Activated naive CD4-positive, alpha-beta T cell (primary cell): ENCODE data around the gene SLC9A1.
"Not testable (repeated sequence)": the region's sequence is repeated elsewhere in the genome, so short reads cannot be mapped to it uniquely, and the experiment has no call there.

Source experiments
- DNase-seq, 4 experiments: peaks; one replicate each; lab custom pipeline; 2025; lab: John Stamatoyannopoulos, UW

SLC9A1 gene

DNA sequence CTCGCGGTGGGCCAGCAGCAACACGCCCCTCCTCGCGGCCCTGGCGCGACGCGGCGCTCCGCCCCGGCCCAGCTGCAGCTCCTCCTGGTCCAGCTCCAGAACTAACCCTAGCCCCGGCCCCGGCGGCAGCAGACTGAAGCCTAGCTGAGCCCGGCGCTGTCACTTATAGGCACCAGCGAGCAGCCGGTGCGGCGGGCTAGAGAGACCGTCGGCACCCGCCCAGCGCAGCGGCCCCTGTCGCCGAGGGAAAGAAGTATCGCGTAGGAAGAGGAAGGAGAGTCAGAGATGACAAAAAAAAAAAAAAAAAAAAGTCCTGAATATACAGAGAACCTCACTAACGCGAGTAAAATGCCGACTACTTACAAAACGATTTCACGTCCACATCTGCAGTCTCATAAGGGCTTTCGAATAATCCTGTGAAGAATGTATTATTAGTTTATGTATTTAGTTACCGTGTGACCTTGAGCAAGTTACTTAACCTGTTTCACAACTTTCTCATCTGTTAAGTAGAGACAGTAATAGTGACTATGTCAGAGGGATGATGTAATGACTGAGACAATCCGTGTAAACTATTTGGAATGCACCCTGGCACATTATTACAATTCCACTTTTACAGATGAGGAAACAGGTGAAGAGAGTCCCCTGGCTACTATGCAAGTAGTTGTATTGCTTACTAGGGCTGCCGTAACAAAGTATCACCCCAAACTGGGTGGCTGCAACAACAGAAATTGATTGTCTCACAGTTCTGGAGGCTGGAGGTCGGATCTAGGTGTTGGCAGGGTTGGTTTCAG lies at the start of gene SLC9A1:
Gene SLC9A1, minus strand, starts transcription at position 135 of the 791 bp plus-strand sequence. CDS start 791 bp downstream, outside the sequence.
- peak; percentile 89 to 93 (median 91) for DNase-seq

- DNase-seq, result no peak
These were observed 49.0 kb upstream of the SLC9A1 start for GRCh38 chr1:27203946-27204345.

DNA sequence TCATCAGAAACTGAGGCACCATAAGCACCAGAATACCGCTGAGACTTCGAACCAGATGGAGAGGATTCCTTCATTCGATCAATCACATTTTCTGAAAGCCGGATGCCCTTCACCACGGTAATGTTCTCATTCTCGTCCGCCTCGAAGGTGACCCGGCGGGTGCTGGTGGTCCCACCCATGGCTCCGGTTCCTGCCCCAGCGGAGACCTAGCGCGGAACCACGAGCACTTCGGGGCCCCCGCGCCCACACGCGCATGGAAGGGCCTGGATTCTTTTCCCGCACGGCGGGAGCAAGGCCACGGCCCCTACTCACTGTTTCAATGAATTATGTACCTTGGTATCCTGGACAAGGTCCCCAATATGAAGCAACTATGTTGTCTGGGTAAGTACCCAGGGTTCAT lies 46.4 kb upstream of the SLC9A1 start:
- no peak for DNase-seq

GRCh38 chr1:27193194-27193593 lies 38.3 kb upstream of the SLC9A1 start:
- DNase-seq, result no peak

- no peak for DNase-seq
These were observed 37.2 kb upstream of the SLC9A1 start for GRCh38 chr1:27192039-27192529.

DNA sequence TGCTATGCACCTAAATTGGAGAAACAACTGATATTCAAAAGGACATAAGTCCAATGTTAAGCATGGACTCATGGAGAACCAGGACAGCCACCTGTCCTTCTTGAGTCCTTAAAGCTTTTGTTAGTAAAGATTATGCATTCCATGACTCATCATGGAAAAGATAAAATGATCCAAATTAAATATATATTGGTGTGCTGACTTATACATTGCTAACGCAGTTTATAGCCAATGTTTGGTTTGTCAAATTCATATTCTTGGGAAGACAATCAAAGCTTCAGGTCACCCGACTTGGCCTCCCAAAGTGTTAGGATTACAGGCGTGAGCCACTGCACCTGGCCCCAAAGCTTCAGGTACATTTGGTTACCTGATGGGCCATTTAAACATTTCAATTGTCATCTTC lies 29.7 kb upstream of the SLC9A1 start:
- DNase-seq, result not testable (repeated sequence)

- DNase-seq, result no peak
These were observed 25.1 kb upstream of the SLC9A1 start for GRCh38 chr1:27179979-27180378.

DNA sequence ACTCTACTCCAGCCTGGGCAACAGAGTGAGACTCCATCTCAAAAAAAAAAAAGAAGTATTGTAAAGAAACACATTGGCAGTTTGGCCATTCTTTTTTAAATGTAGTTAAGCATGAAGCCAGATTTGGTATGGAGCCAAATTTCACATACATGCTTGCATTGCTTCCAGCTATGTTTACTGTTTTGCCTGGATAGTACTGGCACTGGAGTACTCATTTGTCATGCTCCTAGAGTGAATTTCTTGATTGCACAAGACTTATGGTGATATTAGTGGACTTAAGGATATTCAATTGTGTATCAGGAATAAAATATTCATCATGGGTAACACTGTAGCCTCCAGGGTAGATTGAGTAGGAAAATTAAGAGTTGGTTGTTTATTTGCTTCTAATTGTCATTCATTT lies 24.5 kb upstream of the SLC9A1 start:
- DNase-seq, result no peak

GRCh38 chr1:27176954-27177353 lies 22.0 kb upstream of the SLC9A1 start:
- DNase-seq, result no peak

DNA sequence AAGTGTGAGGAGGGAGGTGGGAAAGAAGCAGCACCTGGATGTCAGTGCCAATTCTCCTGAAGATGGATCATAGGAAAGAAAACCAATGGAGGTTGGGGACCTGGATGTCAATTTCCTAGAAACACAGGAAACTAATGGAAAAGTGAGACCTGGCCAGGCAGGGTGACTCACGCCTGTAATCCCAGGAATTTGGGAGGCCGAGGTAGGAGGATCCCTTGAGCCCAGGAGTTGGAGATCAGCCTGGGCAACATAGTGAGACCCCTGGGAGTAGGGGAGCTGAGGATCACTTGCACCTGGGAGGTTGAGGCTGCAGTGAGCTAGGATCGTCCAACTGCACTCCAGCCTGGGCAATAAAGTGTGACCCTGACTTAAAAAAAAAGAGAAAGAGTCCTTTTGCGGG lies 21.4 kb upstream of the SLC9A1 start:
- DNase-seq, result no peak

DNA sequence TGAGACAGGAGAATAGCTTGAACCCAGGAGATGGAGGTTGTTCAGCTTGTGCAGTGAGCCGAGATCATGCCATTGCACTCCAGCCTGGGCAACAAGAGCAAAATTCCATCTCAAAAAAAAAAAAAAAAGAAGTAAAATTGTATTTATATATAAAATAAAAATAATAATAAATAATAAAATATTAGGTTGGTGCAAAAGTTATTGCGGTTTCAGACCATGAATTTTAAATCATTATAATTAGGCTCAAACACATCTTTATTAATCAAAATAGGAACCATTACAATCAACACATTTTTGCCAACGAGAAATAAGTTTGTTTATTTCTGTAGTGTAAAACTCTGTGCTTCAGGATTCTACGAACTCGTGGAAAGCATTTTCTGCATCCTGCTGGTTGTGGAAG lies 18.1 kb upstream of the SLC9A1 start:
- DNase-seq, result not testable (repeated sequence)

GRCh38 chr1:27166929-27167328 lies 12.0 kb upstream of the SLC9A1 start:
- DNase-seq, result no peak

- no peak for DNase-seq
These were observed 11.5 kb upstream of the SLC9A1 start for GRCh38 chr1:27166351-27166802.

GRCh38 chr1:27163093-27163492 lies 8.2 kb upstream of the SLC9A1 start:
- no peak for DNase-seq

GRCh38 chr1:27162090-27162489 lies 7.2 kb upstream of the SLC9A1 start:
- no peak for DNase-seq

GRCh38 chr1:27161594-27161993 lies 6.7 kb upstream of the SLC9A1 start:
- no peak for DNase-seq

DNA sequence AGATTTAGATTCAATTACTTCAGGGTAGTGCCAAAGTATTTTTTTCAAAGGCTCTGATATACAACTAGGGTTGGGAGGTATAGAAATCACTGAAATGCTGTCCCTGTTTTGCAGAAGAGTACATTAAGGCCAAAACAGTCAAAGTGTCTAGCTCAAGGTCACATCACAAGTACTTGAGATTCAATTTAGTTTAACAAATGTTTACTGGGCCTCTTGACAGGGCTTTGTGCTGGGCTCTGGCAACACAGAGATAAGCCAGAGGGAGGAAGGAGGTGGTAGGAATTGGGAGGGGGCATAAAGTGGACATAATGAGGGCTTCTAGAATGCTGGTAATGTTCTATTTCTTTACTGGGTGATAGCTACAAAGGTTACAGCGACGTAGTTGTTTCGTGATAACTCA lies 2.3 kb upstream of the SLC9A1 start:
- DNase-seq, result no peak

DNA sequence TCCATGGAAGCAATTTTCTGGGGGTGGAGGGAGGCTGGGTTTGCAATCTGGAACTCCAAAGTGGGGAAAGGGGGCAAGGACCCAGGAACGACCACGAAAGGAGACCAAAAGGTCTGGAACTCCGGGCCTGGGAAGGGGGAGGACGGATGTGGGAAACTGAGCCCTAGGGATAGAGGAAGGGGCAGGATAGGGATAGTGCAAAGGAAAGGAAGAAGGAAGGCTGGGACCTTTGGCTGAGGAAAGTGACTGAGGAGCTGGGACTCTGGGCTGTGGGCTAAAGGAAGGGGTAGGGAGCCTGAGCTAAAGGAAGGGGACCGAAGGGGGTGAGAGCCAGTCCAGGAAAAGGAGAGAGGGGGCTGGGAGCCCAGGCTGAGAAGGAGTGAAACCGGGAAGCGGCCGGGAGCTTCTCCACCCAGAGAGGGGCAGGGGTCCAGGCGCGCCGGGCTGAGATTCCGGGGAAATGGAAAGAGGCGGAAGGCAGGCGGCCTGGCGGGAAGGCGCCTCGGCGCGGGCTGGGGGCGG lies 395 bp downstream of the SLC9A1 start:
- DNase-seq, result no peak

GRCh38 chr1:27153927-27154358 lies 982 bp downstream of the SLC9A1 start:
- no peak for DNase-seq

DNA sequence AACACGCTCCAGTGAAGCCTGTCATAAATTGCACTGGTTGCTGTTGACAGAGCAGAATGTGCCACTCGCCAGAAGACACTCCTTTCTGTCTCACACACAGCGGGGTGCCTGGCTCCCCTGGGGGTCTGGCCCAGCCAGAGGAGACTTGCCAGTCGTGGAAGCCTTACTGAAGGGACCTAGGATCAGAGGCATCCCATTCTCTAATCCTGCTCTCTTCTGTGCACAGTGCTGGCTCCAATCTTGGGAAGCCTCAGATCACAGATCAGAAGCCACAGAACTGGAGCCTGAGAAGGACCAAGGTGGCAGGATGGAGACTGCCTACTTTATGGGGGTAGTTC lies 1.4 kb downstream of the SLC9A1 start:
- DNase-seq, result no peak

- DNase-seq, result no peak
These were observed 1.9 kb downstream of the SLC9A1 start for GRCh38 chr1:27152829-27153548.

DNA sequence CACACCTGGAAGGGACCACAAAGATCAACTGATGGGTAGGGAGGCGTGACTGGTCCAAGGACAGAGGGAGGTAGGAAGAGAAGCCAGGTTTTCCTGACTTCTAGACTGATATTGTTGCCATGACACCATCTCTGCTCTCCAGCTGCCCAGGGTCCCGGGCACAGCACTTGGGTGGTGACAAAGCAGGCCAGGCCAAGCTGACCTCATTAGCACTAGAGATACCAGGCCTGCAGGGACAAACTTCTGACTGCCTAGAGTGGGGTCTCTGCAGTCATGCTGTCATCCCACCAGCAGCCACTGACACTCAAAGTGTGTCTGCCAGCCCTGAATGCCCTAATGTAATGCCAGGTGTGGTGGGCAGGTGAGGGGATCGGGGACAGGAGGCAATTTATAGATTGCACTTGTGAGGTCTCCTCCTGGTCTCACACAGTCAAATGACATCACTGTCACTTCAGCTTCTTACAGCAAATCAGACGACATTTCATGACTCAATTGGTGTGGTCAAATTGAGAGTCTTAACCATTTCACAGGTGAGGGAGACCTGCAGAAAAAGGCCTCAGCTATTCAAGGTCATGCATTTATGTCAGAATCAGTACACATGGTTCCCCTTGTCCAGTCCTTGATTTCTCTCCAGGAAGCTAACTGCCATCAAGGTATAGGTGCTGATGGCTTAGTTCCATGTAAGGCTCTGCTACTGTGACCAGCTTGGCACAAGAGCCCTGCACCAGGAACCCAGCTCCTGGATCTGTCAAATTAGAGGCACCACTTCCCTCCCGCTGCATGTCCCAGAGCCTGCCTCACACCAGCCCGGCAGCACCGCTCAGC lies 2.7 kb downstream of the SLC9A1 start:
- DNase-seq, result no peak
